K562 (cell line): Measurements from ENCODE around the gene XIRP2. TPM values are rescaled to one million over a fixed set of nuclear protein-coding genes. Genes with fewer than 3 reads are reported as not detected.
A peak's percentile ranks its signal among the peaks of the same experiment; 100 is the strongest.

Experiments
- ATAC-seq: fragments of 200-7000 bp; cut with Tn5 transposase; 3 replicates; pipeline ENCODE4 v1.9.1; 2020; ENCODE audit warnings: moderate library complexity
- BruUV-seq: library from RNA; stranded (reverse); fragments of 400-500 nt; replicated peaks from 2 replicates; lab custom pipeline; 2021; lab: Mats Ljungman, UMichigan
- CTCF ChIA-PET: fragments of 300-600 bp; formaldehyde crosslinking; extraction: SDS; loops from one replicate; lab custom pipeline; 2021; ENCODE audit warnings: low intra/inter-chr PET ratio; lab: Yijun Ruan, JAX
- POLR2A ChIA-PET: fragments of 300-600, 350-650 bp; sonication (Branson Sonifier 250); formaldehyde crosslinking; extraction: SDS; loops from one replicate; lab custom pipeline; 2021; ENCODE audit warnings: antibody characterized with exemption, inconsistent platforms; lab: Yijun Ruan, JAX
- DNase-seq, 4 experiments: peaks; one replicate each; pipeline versions ENCODE4 v3.0.0 to v3.0.0-alpha.2; 2011 to 2018; ENCODE audit warnings: low spot score in 3 of 4, mixed read lengths in 3 of 4; ENCODE audit errors: extremely low read depth in 1 of 4
- FAIRE-seq: peaks from 2 replicates; lab custom pipeline; 2011; peaks lifted over from hg19 to GRCh38; lab: Jason Lieb, UNC
- H2AFZ ChIP-seq: 2 replicates; pipeline ENCODE4 v1.6.0; 2011; ENCODE audit warnings: low read depth, low read length, control low read depth, inconsistent platforms
- H3K27ac ChIP-seq: fragments of 200-600 bp; 3 replicates; pipeline ENCODE4 v1.8.0; 2011; ENCODE audit warnings: low read depth, mild to moderate bottlenecking, control low read depth, inconsistent platforms, low read length, moderate library complexity, mixed read lengths; ENCODE audit errors: extremely low read depth
- H3K27me3 ChIP-seq, 2 experiments: fragments of 300-600 bp in 1 of 2; 2 replicates in 1 of 2; 3 replicates in 1 of 2; pipeline versions ENCODE4 v1.6.0 to v1.8.0; 2011; ENCODE audit warnings: inconsistent platforms in 2 of 2, low read length in 2 of 2, mild to moderate bottlenecking in 1 of 2, mixed read lengths in 1 of 2, moderate library complexity in 1 of 2; ENCODE audit not compliant: control insufficient read depth in 2 of 2, insufficient read depth in 2 of 2
- H3K36me3 ChIP-seq: fragments of 300-600 bp; 3 replicates; pipeline ENCODE4 v1.8.0; 2011; ENCODE audit warnings: mild to moderate bottlenecking, low read length, inconsistent platforms; ENCODE audit not compliant: control insufficient read depth, insufficient read depth
- H3K4me1 ChIP-seq, 2 experiments: fragments of 200-600 bp in 1 of 2; replicated peaks in 1 of 2; 2 replicates in 1 of 2; 3 replicates in 1 of 2; pipeline versions ENCODE4 v1.5.1 to v1.8.0; 2011; ENCODE audit warnings: inconsistent platforms in 2 of 2, low read length in 2 of 2, mild to moderate bottlenecking in 1 of 2, mixed read lengths in 1 of 2, moderate library complexity in 1 of 2; ENCODE audit not compliant: control insufficient read depth in 2 of 2, insufficient read depth in 2 of 2
- H3K4me2 ChIP-seq: 2 replicates; pipeline ENCODE4 v1.6.1; 2011; ENCODE audit warnings: low read length, control low read depth, inconsistent platforms, mixed read lengths; ENCODE audit not compliant: insufficient read depth
- H3K4me3 ChIP-seq: fragments of 200-600 bp; sonication (generic), shearing (Covaris generic); 2 replicates; pipeline ENCODE4 v1.5.1; 2016; ENCODE audit warnings: control low read depth, inconsistent platforms
- H3K79me2 ChIP-seq: fragments of 200-600 bp; 3 replicates; pipeline ENCODE4 v1.8.0; 2011; ENCODE audit warnings: low read length, inconsistent platforms; ENCODE audit not compliant: control insufficient read depth, insufficient read depth
- H3K9ac ChIP-seq, 2 experiments: 2 replicates each; pipeline versions ENCODE4 v1.6.0 to v1.6.1; 2011; ENCODE audit warnings: low read depth in 2 of 2, low read length in 2 of 2, control low read depth in 1 of 2, inconsistent platforms in 1 of 2, mild to moderate bottlenecking in 1 of 2, mixed read lengths in 1 of 2; ENCODE audit not compliant: insufficient read depth in 1 of 2
- H3K9me1 ChIP-seq: one replicate; pipeline ENCODE4 v1.6.0; 2011; ENCODE audit warnings: inconsistent platforms, mild to moderate bottlenecking, low read length, moderate library complexity; ENCODE audit not compliant: control insufficient read depth, insufficient read depth
- H3K9me3 ChIP-seq: replicated peaks from 2 replicates; pipeline ENCODE4 v1.5.1; 2011; ENCODE audit warnings: low read depth, low read length, inconsistent platforms; ENCODE audit not compliant: control insufficient read depth, insufficient read depth
- H4K20me1 ChIP-seq: replicated peaks from 2 replicates; pipeline ENCODE4 v1.6.1; 2011; ENCODE audit warnings: low read length, inconsistent platforms, mixed read lengths; ENCODE audit not compliant: control insufficient read depth, insufficient read depth
- ATF7 ChIP-seq: fragments of 450-650 bp; IDR thresholded peaks from 2 replicates; pipeline ENCODE4 v1.7.1; 2014; ENCODE audit warnings: mild to moderate bottlenecking, moderate library complexity
- BCOR ChIP-seq: fragments of 450-650 bp; IDR thresholded peaks from 2 replicates; pipeline ENCODE4 v1.6.1; 2016
- C11orf30 ChIP-seq: fragments of 450-650 bp; IDR thresholded peaks from 2 replicates; pipeline ENCODE4 v1.6.1; 2016; ENCODE audit warnings: low read depth, mild to moderate bottlenecking
- FOXM1 ChIP-seq, 2 experiments: fragments of 450-650 bp in 1 of 2; sonication (generic) in 1 of 2; formaldehyde crosslinking in 1 of 2; IDR thresholded peaks; 2 replicates each; pipeline versions ENCODE4 v1.6.1 to v1.9.0; 2017 to 2022; ENCODE audit warnings: low read depth in 2 of 2, mild to moderate bottlenecking in 2 of 2, missing genetic modification reagents in 1 of 2, moderate library complexity in 1 of 2
- MAFF ChIP-seq: IDR thresholded peaks from 2 replicates; pipeline ENCODE4 v1.6.1; 2012; ENCODE audit warnings: low read length, improper control_type of control experiment
- MAFG ChIP-seq: fragments of 450-650 bp; conservative IDR thresholded peaks from 2 replicates; pipeline ENCODE4 v1.6.1; 2016; ENCODE audit warnings: missing genetic modification characterization, missing compliant biosample characterization
- MAFK ChIP-seq: IDR thresholded peaks from 2 replicates; pipeline ENCODE4 v1.6.1; 2011; ENCODE audit warnings: low read length, improper control_type of control experiment
- OTX1 ChIP-seq: fragments of 450-650 bp; formaldehyde crosslinking; IDR thresholded peaks from 2 replicates; pipeline ENCODE4 v1.4.0; 2022; ENCODE audit warnings: mild to moderate bottlenecking
- ZNF316 ChIP-seq: fragments of 450-650 bp; IDR thresholded peaks from 2 replicates; pipeline ENCODE4 v1.6.1; 2016
- ZNF717 ChIP-seq: fragments of 250-450 bp; sonication (Bioruptor Pico); IDR thresholded peaks from 2 replicates; pipeline ENCODE4 v1.5.0; 2021
- WGBS: fragments of 100-300 bp; shearing (Covaris generic); methylation state at CpG from one replicate; pipeline ENCODE4 v1.1.6; 2016; ENCODE audit warnings: low coverage, mixed read lengths; ENCODE audit not compliant: insufficient coverage; ENCODE audit errors: missing lambda C conversion rate; 5-methylcytosine and 5-hydroxymethylcytosine counted together
- in situ Hi-C: fragments of 300-500 bp; cut with MboI; formaldehyde crosslinking; loops from 4 replicates; pipeline ENCODE4 v1.15.0; 2018; ENCODE audit warnings: inconsistent platforms, mixed read lengths
- intact Hi-C: fragments of 100-400 bp; cut with micrococcal nuclease; formaldehyde crosslinking; loops from 2 replicates; pipeline ENCODE4 v1.14.2; 2022
- polyA plus RNA-seq, 8 experiments: library from polyadenylated mRNA; depleted of rRNA in 4 of 8; stranded (reverse) in 5 of 8; unstranded in 3 of 8; fragments of >200 nt; fragmentation: Nextera tagmentation in 2 of 8; fragmentation: Illumina TruSeq in 1 of 8; extraction: Ambion mirVana in 2 of 8; extraction: Trizol in 1 of 8; gene quantifications; 2 replicates each; pipeline versions ENCODE4 v1.2.1 to v1.2.3, GENCODE V29; 2011 to 2014; ENCODE audit warnings: inconsistent platforms in 1 of 8, missing spikeins in 1 of 8
- total RNA-seq, 7 experiments: library from RNA; depleted of rRNA in 6 of 7; stranded (reverse); fragments of >200 nt in 6 of 7; fragmentation: Illumina TruSeq in 2 of 7; extraction: Trizol in 2 of 7; gene quantifications; 2 replicates each; pipeline versions ENCODE4 v1.2.1 to v1.2.3, GENCODE V29; 2011 to 2021; ENCODE audit warnings: low replicate concordance in 1 of 7
- TF ChIP-seq, protein P1 (sequence below): fragments of 450-650 bp; IDR thresholded peaks from 2 replicates; pipeline ENCODE4 v1.6.1; 2016; ENCODE audit warnings: missing biosample characterization, missing genetic modification characterization
- TF ChIP-seq, protein P2 (sequence below): fragments of 250-450 bp; sonication (Bioruptor Pico); IDR thresholded peaks from 2 replicates; pipeline ENCODE4 v1.5.0; 2020; ENCODE audit warnings: mild to moderate bottlenecking, borderline replicate concordance

The XIRP2 gene
- total and polyA plus RNA-seq, 9 of the 15 experiments (the other 6 are each of a cell fraction or from before 2014, with no cell fraction given): 0.04 to 0.10 (median 0.04) TPM; not detected in 2

DNA sequence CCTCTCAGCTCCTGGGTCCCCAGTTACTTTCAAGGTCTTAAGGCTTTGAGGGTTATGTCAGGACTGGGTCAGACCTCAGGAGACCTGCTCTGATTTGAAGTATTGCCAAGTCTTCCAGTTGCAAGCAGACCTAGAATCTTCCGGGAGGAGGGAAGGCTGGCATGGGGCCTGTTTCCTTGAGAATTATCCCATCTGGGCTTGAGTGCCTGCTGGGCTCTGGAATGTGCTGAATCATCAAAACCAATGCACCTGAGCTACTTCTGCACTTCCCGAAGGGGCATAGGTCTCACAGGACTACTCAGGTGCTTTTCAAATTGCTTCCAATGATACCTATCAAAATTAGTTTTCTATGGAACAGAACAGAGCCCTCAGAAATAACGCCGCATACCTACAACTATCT is 327.3 kb downstream of the XIRP2 start:
- no peak overlapping the region for H2AFZ ChIP-seq
- no peak for TF ChIP-seq ATF7
- peak; percentile 49; the same call in 1 of the 2 replicates for TF ChIP-seq ZNF316
- peak; percentile 40 for TF ChIP-seq C11orf30
- peak; percentile 62 for TF ChIP-seq MAFG
- TF ChIP-seq MAFF: peak; percentile 72; the same call in 1 of the 2 replicates
- TF ChIP-seq FOXM1 (IDR thresholded peaks at IDR 0.05; ENCODE audit: low read depth): no peak
- no peak for TF ChIP-seq FOXM1 (CRISPR knock-in tag; IDR thresholded peaks at IDR 0.05; ENCODE audit: low read depth)
- TF ChIP-seq MAFK: peak; percentile 78
- ATAC-seq: no peak
- no peak for FAIRE-seq
- no peaks in the 10 kb centered on the region for H3K36me3 ChIP-seq
- no peaks in the 10 kb centered on the region for H4K20me1 ChIP-seq
- DNase-seq: no peak
- H3K9me1 ChIP-seq: no peaks in the 10 kb centered on the region
- H3K27me3 ChIP-seq: no peaks in the 10 kb centered on the region
- BruUV-seq: no TSS peak
- H3K9ac ChIP-seq: no peak overlapping the region
- WGBS: 0% methylated on average over 4 of the region's 4 CpGs
- in situ Hi-C loops (no loop called here), intact Hi-C loops (no loop called here)
- no peak overlapping the region for H3K4me3 ChIP-seq
- H3K79me2 ChIP-seq: no peaks in the 10 kb centered on the region
- ChIA-PET POLR2A (no interaction called here), CTCF (no interaction called here)
- H3K4me2 ChIP-seq: no peak overlapping the region
- no peaks in the 10 kb centered on the region for H3K4me1 ChIP-seq
- no peaks in the 10 kb centered on the region for H3K9me3 ChIP-seq
- no peak overlapping the region for H3K27ac ChIP-seq

DNA sequence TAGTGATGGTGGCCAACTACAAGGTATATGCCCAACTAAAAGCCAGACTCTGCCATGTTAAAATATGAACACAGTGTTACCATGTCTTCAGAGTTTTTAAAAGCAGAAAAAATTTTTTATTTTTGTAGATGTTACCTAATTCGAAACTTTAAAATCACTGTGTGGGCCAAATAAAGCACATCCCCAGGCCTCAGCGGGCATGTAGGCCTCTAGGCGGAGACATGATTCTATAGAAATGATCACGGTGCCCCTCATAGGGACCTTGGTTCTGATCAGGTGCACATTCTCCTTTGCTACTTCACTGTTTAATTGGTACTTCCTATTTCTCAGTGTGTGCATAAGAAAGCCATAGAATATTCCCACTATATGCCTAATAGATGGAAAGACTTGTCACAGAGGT is 349.2 kb downstream of the XIRP2 start:
- no peaks in the 10 kb centered on the region for H3K27me3 ChIP-seq
- DNase-seq (no peak), FAIRE-seq (no peak), ATAC-seq (no peak)
- H3K4me1 ChIP-seq: no peaks in the 10 kb centered on the region
- H3K4me3 ChIP-seq: no peak overlapping the region
- no peak overlapping the region for H3K27ac ChIP-seq
- no peaks in the 10 kb centered on the region for H4K20me1 ChIP-seq
- no peak overlapping the region for H3K9ac ChIP-seq
- H3K9me1 ChIP-seq: no peaks in the 10 kb centered on the region
- H2AFZ ChIP-seq: no peak overlapping the region
- no peaks in the 10 kb centered on the region for H3K36me3 ChIP-seq
- in situ Hi-C loops (no loop called here), intact Hi-C loops (no loop called here)
- no peak for TF ChIP-seq BCOR
- TF ChIP-seq, protein P1, sequence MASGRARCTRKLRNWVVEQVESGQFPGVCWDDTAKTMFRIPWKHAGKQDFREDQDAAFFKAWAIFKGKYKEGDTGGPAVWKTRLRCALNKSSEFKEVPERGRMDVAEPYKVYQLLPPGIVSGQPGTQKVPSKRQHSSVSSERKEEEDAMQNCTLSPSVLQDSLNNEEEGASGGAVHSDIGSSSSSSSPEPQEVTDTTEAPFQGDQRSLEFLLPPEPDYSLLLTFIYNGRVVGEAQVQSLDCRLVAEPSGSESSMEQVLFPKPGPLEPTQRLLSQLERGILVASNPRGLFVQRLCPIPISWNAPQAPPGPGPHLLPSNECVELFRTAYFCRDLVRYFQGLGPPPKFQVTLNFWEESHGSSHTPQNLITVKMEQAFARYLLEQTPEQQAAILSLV (tag): no peak
- TF ChIP-seq OTX1 (CRISPR knock-in tag): no peak
- TF ChIP-seq, protein P2, sequence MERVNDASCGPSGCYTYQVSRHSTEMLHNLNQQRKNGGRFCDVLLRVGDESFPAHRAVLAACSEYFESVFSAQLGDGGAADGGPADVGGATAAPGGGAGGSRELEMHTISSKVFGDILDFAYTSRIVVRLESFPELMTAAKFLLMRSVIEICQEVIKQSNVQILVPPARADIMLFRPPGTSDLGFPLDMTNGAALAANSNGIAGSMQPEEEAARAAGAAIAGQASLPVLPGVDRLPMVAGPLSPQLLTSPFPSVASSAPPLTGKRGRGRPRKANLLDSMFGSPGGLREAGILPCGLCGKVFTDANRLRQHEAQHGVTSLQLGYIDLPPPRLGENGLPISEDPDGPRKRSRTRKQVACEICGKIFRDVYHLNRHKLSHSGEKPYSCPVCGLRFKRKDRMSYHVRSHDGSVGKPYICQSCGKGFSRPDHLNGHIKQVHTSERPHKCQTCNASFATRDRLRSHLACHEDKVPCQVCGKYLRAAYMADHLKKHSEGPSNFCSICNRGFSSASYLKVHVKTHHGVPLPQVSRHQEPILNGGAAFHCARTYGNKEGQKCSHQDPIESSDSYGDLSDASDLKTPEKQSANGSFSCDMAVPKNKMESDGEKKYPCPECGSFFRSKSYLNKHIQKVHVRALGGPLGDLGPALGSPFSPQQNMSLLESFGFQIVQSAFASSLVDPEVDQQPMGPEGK (CRISPR knock-in tag): no peak
- no peak for TF ChIP-seq ZNF717 (CRISPR knock-in tag)
- BruUV-seq: no TSS peak
- POLR2A ChIA-PET: no interaction called here
- H3K79me2 ChIP-seq: no peaks in the 10 kb centered on the region
- 1% methylated on average over 4 of the region's 4 CpGs for WGBS
- H3K4me2 ChIP-seq: no peak overlapping the region
- no peaks in the 10 kb centered on the region for H3K9me3 ChIP-seq
- CTCF ChIA-PET: no interaction called here
